Fibroblast of lung (primary cell): Measurements from ENCODE around the gene NAXE. TPM values are rescaled to one million over a fixed set of nuclear protein-coding genes. Genes with fewer than 3 reads are reported as not detected.

Experiments
- DNase-seq, 2 donors: peaks; one replicate each; pipeline versions ENCODE4 v3.0.0 to v3.0.0-alpha.2; 2010; ENCODE audit warnings: low read depth in 2 of 2
- H2AFZ ChIP-seq: 2 replicates; pipeline ENCODE4 v1.5.1; 2012; ENCODE audit warnings: low read length, control low read depth, inconsistent platforms
- H3K27ac ChIP-seq: 2 replicates; pipeline ENCODE4 v1.5.1; 2011; ENCODE audit warnings: low read length, control low read depth; ENCODE audit not compliant: insufficient read depth
- H3K27me3 ChIP-seq: 2 replicates; pipeline ENCODE4 v1.5.1; 2011; ENCODE audit warnings: mild to moderate bottlenecking, low read length; ENCODE audit not compliant: control insufficient read depth, insufficient read depth
- H3K36me3 ChIP-seq: 2 replicates; pipeline ENCODE4 v1.5.1; 2011; ENCODE audit warnings: low read length; ENCODE audit not compliant: control insufficient read depth, insufficient read depth
- H3K4me1 ChIP-seq: 2 replicates; pipeline ENCODE4 v1.5.1; 2011; ENCODE audit warnings: low read length; ENCODE audit not compliant: control insufficient read depth, insufficient read depth; ENCODE audit errors: extremely low read depth
- H3K4me2 ChIP-seq: 2 replicates; pipeline ENCODE4 v1.5.1; 2011; ENCODE audit warnings: low read length, control low read depth; ENCODE audit not compliant: insufficient read depth; ENCODE audit errors: extremely low read depth
- H3K4me3 ChIP-seq, 4 experiments: fragments of 200-600 bp in 1 of 4; sonication (generic) in 1 of 4; replicated peaks in 1 of 4; 2 replicates each; pipeline ENCODE4 v1.5.1; 2011 to 2016; ENCODE audit warnings: low read length in 4 of 4, low read depth in 3 of 4, mild to moderate bottlenecking in 3 of 4, control low read depth in 2 of 4, inconsistent platforms in 1 of 4, mixed read lengths in 1 of 4; ENCODE audit not compliant: insufficient read depth in 1 of 4; ENCODE audit errors: control extremely low read depth in 1 of 4
- H3K79me2 ChIP-seq: 2 replicates; pipeline ENCODE4 v1.5.1; 2012; ENCODE audit warnings: mild to moderate bottlenecking, low read length, inconsistent platforms; ENCODE audit not compliant: control insufficient read depth, insufficient read depth
- H3K9ac ChIP-seq: 2 replicates; pipeline ENCODE4 v1.5.1; 2011; ENCODE audit warnings: mild to moderate bottlenecking, low read length, control low read depth; ENCODE audit not compliant: insufficient read depth
- H3K9me3 ChIP-seq: 2 replicates; pipeline ENCODE4 v1.5.1; 2012; ENCODE audit warnings: low read depth, low read length; ENCODE audit not compliant: control insufficient read depth, insufficient read depth
- H4K20me1 ChIP-seq: 2 replicates; pipeline ENCODE4 v1.5.1; 2011; ENCODE audit warnings: low read length; ENCODE audit not compliant: control insufficient read depth, insufficient read depth; ENCODE audit errors: extremely low read depth
- EZH2 ChIP-seq: IDR thresholded peaks from 2 replicates; pipeline ENCODE4 v1.5.1; 2012; ENCODE audit warnings: low read length, control low read depth, mild to moderate bottlenecking; ENCODE audit errors: missing control alignments
- polyA plus RNA-seq, 2 donors: library from polyadenylated mRNA; depleted of rRNA in 1 of 2; stranded (reverse) in 1 of 2; unstranded in 1 of 2; fragments of >200 nt; gene quantifications; 2 replicates each; pipeline ENCODE4 v1.2.1, GENCODE V29; 2011 to 2012; ENCODE audit warnings: missing spikeins in 1 of 2
- total RNA-seq: library from RNA; depleted of rRNA; stranded (reverse); fragments of >200 nt; gene quantifications from 2 replicates; pipeline ENCODE4 v1.2.1, GENCODE V29; 2014
- TF ChIP-seq, protein P1 (sequence below), 2 donors: IDR thresholded peaks in 1 of 2; conservative IDR thresholded peaks in 1 of 2; 1 replicate in 1 of 2; 2 replicates in 1 of 2; pipeline ENCODE4 v1.5.1; 2011 to 2012; ENCODE audit warnings: low read length in 2 of 2, control low read depth in 1 of 2, inconsistent platforms in 1 of 2, low read depth in 1 of 2, mild to moderate bottlenecking in 1 of 2

NAXE gene
- total and polyA plus RNA-seq, 2 donors (not counting 1 experiment from before 2014, with no cell fraction given): 41.6 to 64.4 TPM

DNA sequence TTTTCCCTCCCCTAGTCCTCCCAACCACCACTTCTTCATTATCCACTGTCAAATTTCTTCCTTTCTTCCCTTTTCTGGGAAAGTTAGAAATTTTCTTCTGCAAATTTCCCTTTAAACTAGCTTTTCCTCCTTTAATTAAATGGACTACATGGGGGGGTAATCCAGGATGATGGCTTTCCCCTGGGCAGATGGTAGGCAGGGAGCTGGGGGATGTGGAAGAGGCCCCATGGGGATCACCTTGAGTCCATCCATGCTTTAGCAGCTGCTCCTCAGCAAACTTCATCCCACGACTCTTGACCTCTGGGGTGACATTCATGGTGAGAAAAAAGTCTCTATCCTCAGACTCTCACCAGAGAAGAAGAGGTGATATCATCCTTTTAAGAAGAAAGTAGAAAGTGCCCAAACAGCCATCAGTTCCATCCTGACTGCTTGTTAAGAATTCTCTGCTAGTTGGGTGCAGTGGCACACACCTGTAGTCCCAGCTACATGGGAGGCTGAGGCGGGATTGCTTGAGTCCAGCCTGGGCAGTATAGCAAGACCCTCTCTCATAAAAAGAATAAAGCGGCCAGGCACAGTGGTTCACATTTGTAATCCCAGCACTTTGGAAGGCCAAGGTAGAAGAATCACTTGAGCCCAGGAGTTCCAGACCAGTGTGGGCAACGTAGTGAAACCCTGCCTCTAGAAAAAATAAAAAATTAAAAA is 7.3 kb downstream of the NAXE start:
- no peak overlapping the region for H3K9ac ChIP-seq
- H3K4me3 ChIP-seq: no peak overlapping the region
- no peaks in the 10 kb centered on the region for H3K27me3 ChIP-seq
- TF ChIP-seq, protein P1, sequence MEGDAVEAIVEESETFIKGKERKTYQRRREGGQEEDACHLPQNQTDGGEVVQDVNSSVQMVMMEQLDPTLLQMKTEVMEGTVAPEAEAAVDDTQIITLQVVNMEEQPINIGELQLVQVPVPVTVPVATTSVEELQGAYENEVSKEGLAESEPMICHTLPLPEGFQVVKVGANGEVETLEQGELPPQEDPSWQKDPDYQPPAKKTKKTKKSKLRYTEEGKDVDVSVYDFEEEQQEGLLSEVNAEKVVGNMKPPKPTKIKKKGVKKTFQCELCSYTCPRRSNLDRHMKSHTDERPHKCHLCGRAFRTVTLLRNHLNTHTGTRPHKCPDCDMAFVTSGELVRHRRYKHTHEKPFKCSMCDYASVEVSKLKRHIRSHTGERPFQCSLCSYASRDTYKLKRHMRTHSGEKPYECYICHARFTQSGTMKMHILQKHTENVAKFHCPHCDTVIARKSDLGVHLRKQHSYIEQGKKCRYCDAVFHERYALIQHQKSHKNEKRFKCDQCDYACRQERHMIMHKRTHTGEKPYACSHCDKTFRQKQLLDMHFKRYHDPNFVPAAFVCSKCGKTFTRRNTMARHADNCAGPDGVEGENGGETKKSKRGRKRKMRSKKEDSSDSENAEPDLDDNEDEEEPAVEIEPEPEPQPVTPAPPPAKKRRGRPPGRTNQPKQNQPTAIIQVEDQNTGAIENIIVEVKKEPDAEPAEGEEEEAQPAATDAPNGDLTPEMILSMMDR (conservative IDR thresholded peaks at IDR 0.05 in 1 of 2, IDR thresholded peaks at IDR 0.05 in 1 of 2; ENCODE audit: low read depth in 1 of 2, low read length in 2 of 2): no peak
- no peak for TF ChIP-seq EZH2
- no peak overlapping the region for H2AFZ ChIP-seq
- peaks cover 7% of the 10 kb centered on the region for H3K4me1 ChIP-seq
- DNase-seq: no peak
- H3K79me2 ChIP-seq: peaks cover 15% of the 10 kb centered on the region
- no peaks in the 10 kb centered on the region for H3K9me3 ChIP-seq
- no peak overlapping the region for H3K27ac ChIP-seq
- no peaks in the 10 kb centered on the region for H4K20me1 ChIP-seq
- H3K36me3 ChIP-seq: peaks cover 17% of the 10 kb centered on the region
- no peak overlapping the region for H3K4me2 ChIP-seq

DNA sequence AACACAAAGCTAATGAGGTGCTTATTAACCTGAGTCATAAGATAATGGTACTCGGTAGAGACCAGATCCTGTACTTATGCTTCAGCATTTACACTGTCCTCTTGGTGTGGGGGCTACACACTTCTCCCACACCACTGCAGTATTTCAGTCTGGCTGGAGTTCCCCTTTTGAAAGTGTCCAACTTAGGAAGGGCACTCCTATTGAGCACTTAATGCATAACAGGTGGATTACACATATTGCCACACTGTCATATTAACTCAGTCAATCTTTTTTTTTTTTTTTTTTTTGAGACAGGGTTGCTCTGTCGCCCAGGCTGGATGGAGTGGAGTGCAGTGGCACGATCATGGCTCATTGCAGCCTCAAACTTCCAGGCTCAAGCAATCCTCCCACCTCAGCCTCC is 8.2 kb downstream of the NAXE start:
- H3K79me2 ChIP-seq: peaks cover 15% of the 10 kb centered on the region
- H3K27me3 ChIP-seq: no peaks in the 10 kb centered on the region
- no peak overlapping the region for H2AFZ ChIP-seq
- H3K27ac ChIP-seq: no peak overlapping the region
- H3K4me2 ChIP-seq: no peak overlapping the region
- TF ChIP-seq, protein P1 (conservative IDR thresholded peaks at IDR 0.05 in 1 of 2, IDR thresholded peaks at IDR 0.05 in 1 of 2; ENCODE audit: low read depth in 1 of 2, low read length in 2 of 2): no peak
- TF ChIP-seq EZH2: no peak
- no peak overlapping the region for H3K9ac ChIP-seq
- no peaks in the 10 kb centered on the region for H4K20me1 ChIP-seq
- H3K9me3 ChIP-seq: no peaks in the 10 kb centered on the region
- DNase-seq: peak in 1 of 2 donors; percentile 6
- H3K36me3 ChIP-seq: peaks cover 15% of the 10 kb centered on the region
- H3K4me1 ChIP-seq: peaks cover 7% of the 10 kb centered on the region
- H3K4me3 ChIP-seq: no peak overlapping the region

DNA sequence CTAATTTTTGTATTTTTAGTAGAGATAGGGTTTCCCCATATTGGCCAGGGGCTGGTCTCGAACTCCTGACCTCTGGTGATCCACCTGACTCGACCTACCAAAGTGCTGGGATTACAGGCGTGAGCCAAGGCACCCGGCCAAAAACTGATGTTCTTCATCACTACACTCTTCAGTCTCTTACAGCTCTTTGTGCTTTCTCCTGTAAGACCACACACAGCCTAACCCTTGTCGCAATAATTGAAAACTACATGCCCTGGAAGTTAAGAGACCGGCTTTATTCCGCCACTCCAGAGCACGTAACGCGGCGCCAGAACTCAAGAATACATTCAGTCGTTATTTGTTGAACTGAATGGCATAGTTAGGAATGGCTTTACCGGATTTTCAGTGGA is 9.2 kb downstream of the NAXE start:
- Histone ChIP-seq H3K36me3 (peaks cover 9% of the 10 kb centered on the region), H3K4me2 (peak overlapping the region; percentile 96), H4K20me1 (no peaks in the 10 kb centered on the region), H3K79me2 (peaks cover 15% of the 10 kb centered on the region), H3K27ac (peak overlapping the region; percentile 90), H2AFZ (peak overlapping the region; percentile 95), H3K4me3 (peak overlapping the region; percentile 84 to 98 (median 92)), H3K9ac (peak overlapping the region; percentile 83), H3K9me3 (no peaks in the 10 kb centered on the region), H3K27me3 (no peaks in the 10 kb centered on the region), H3K4me1 (peaks cover 7% of the 10 kb centered on the region)
- no peak for TF ChIP-seq EZH2
- TF ChIP-seq, protein P1 (conservative IDR thresholded peaks at IDR 0.05 in 1 of 2, IDR thresholded peaks at IDR 0.05 in 1 of 2; ENCODE audit: low read depth in 1 of 2, low read length in 2 of 2): no peak
- peak; percentile 10 to 19 for DNase-seq
